Measurements from ENCODE around the gene MYOF. TPM values are rescaled to one million over a fixed set of nuclear protein-coding genes. Genes with fewer than 3 reads are reported as not detected.
"Not testable (repeated sequence)": the region's sequence is repeated elsewhere in the genome, so short reads cannot be mapped to it uniquely, and the experiment has no call there.

Gene MYOF
- total RNA-seq, 2 experiments from 2014 or later: 39.2 to 43.4 TPM

DNA sequence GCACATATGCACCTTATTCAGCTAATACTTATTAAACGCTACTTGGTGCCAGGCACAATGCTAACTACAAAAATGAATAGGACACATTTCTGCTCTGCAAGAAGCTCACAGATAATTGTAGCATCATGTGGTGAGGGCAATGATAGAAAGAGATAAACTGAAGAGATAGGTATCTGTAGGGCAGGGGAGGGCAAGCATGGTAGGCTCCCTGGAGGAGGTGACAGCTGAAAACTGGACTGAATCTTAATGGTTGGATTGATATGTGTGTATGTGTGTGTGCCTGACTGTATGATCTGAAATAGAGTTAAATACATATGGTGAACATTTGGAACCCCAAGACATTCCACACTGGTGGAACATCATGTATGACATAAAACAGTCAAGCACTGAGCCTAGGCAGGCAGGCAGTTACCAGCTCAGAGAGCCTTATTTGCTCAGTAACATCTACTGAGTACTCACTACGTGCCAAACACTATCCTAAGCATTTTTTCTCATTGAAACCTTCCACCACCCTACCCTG is 9.5 kb upstream of the MYOF start:
- CTCF ChIA-PET: interaction anchor here (1.0 to 2.8 kb wide), 3 partner anchors 9 to 201 kb away, joined by 3 to 10 read pairs (median 3); partner anchors contain the start of gene MYOF
- POLR2A ChIA-PET: no interaction called here

DNA sequence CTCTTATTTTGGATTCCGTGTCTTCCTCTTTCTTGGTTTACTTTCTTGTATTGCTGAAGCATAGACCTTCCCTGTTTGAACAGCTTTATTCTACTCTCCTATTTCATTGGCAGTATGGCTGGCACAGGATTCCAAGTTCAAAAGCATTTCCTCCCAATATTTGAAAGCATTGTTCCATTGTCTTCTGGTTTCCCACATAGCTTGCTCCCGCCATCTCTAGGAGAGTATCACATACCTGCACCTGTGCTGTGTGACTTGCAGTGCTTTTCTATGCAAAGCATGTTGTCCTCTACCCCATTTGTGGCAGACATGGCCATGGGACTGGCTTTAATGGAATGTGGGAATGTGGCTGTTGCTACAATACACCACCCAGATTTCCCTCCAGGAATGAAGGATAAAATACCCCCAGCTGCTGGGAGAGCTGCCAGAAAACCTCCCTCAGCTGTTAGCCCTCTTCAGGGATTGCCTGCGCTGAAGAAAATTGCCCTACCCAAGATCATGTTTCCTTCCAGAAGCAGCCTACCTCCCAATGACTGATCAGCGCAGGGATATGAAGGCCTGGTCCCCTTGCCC is 6.9 kb upstream of the MYOF start:
- CTCF ChIA-PET: interaction anchor here (1.0 to 1.4 kb wide), 3 partner anchors 22 to 136 kb away, joined by 3 to 4 read pairs (median 4); no protein-coding TSS in a partner anchor
- POLR2A ChIA-PET: no interaction called here

DNA sequence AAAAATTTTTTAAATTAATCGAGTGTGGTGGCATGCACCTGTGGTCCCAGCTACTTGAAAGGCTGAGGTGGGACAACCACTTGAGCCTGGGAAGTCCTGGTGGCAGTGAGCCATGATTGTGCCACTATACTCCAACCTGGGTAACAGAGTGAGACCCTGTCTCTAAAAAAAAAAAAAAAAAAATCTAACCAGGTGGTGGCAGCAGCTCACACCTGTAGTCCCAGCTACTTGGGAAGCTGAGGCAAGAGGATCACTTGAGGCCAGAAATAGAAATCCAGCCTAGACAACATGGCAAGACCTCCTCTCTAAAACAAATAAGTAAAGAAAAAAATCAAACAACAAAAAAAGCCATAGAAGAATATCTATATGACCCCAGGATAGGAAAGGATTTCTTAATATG is 3.6 kb upstream of the MYOF start:
- CTCF ChIA-PET: interaction anchor here (0.7 kb wide), 1 partner anchor 101 kb away, joined by 3 read pairs; no protein-coding TSS in a partner anchor

DNA sequence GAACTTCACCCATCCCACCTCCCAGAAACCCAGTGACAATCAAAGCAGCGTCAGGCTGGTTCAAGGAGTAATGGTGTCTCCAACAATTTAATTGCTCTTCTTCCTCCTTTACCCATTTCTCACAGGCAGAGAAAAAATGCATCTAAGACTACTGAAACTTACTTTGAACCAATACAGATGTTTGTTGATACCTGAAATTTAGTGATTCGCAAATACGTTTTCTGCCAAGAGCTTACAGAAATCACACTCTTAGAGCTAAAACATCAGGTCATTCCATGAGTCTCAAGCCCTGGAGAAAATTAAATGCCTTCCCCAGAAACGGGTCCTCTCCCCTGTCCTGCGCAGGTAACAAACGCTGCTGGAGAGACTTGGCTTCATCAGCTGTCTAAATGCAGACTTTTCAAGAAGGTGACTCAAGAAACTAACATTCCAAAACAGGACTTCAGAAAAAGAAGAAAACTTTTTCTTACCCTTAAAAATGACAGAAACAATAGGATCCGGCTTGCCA is 443 bp downstream of the MYOF start:
- ChIA-PET POLR2A (interaction anchor here (1.1 to 3.5 kb wide), 4 partner anchors 11 to 106 kb away, joined by 6 to 17 read pairs (median 8); no protein-coding TSS in a partner anchor), CTCF (interaction anchor here (0.6 to 4.9 kb wide), 11 partner anchors 8 to 124 kb away, joined by 3 to 91 read pairs (median 8); no protein-coding TSS in a partner anchor)

More for the DNA sequence above, 3.6 kb upstream of the MYOF start:
- POLR2A ChIA-PET: no interaction called here

DNA sequence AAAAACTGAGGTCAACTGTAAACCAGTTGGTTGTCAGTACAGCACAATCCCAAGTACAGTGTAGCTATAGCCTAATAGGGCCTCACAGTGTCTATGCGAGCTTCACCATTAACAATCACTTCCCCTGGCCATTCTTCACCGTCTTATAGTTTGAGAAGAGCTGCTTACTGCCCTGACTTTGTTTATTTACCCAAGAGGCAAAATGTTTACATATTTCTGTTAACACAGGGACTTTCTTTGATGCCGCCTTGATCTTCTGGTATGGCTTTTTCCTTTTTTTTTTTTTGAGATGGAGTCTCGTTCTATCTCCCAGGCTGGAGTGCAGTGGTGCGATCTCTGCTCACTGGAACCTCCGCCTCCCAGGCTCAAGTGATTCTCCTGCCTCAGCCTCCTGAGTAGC is 3.3 kb downstream of the MYOF start:
- POLR2A ChIA-PET: no interaction called here
- CTCF ChIA-PET: no interaction called here

DNA sequence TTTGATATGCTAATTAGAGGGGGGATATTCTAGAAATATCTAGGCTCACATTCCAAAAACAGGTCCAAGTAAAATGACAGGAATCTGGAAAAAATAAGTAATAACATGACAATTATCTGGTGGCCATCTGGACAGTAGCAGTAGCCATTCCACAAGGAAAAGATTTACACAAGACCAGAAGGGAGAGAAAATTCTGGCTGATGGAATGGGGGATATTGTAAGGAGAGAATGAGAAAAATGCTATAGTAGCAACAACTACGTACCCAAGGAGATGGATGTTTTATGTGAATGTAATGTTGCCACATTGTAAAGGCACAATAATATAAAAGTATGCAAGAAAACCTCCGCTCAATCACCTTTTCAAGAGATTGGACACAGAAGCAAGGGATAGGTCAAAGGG is 5.4 kb downstream of the MYOF start:
- ChIA-PET CTCF (interaction anchor here (0.7 kb wide), 1 partner anchor 97 kb away, joined by 3 read pairs; no protein-coding TSS in a partner anchor), POLR2A (no interaction called here)

DNA sequence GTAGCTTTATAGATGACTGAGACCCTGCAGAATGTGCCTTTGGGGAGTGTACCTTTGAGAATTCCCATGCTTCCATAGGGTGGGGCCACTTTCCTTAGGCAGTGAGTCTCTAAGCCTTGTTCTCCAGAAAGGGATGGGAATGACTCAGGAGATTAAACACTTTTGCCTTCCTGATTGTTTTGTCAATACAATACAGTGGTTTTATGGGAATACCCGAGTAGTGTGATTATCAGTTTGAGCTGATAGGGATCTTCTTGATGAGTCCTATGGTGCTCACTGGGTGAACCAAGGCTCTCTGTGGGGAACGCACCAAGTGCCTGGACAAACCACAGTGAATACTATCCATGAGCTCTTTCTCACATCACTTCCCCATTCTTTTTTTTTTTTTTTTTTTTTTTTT is 6.3 kb downstream of the MYOF start:
- ChIA-PET POLR2A (interaction anchor here (0.6 kb wide), 2 partner anchors 329 to 531 kb away, joined by 3 to 4 read pairs; no protein-coding TSS in a partner anchor), CTCF (interaction anchor here (0.6 to 4.2 kb wide), 4 partner anchors 96 to 1272 kb away, joined by 3 to 17 read pairs (median 4); no protein-coding TSS in a partner anchor)

DNA sequence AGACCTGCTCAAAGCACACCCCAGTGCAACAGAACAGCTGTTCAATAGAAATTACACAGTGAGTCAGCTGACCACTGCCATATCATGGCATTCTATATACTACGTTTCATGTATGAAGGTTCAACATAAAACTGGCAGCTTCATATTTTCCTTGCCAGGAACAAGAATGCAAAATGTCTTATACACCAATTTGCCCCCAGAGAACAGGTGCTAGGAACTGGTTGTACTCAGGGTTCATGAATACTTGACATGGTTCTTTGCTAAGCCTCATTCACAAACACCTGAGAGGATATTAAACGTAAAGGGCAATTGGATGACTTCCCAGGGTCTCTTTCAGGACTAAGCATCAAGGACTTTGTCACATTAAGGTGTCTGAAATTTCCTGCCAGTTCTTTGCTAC is 6.9 kb downstream of the MYOF start:
- ChIA-PET CTCF (interaction anchor here (1.6 to 4.2 kb wide), 2 partner anchors 99 to 108 kb away, joined by 5 to 17 read pairs; no protein-coding TSS in a partner anchor), POLR2A (no interaction called here)

DNA sequence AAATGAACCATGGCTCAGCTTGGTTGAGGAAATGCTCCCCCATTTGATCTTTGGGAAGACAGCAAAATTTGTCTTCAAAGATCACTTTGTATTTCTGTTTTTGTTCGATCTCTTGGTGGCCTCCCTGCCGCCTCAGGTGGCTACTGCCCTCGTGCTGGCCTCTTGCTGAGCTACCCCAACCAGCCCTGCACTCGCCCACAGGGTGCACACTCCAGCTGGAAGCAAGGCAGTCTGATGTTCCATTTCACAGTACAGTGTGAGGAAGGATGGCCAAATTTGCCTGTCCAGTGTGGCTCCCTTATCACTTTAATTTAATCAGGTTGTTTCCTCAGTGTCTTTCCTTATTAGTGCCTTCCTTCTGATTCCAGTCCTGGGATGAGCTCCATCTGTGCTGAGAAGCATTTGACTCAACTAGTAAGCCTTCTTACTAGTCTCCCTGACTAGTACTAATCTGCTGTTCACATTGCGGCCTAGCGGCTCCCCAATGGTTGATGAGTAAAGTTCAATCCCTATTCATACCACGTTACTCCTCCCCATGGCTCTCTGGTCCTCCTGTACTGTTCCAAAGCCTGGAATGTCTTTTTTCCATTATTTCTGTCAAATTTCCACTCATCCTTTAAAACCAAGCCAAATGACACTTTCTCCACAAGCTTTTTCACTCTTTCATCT is 8.2 kb downstream of the MYOF start:
- CTCF ChIA-PET: interaction anchor here (1.0 to 4.2 kb wide), 2 partner anchors 8 to 97 kb away, joined by 5 to 17 read pairs; partner anchors contain the start of gene MYOF
- POLR2A ChIA-PET: interaction anchor here (1.1 kb wide), 1 partner anchor 11 kb away, joined by 4 read pairs; no protein-coding TSS in a partner anchor

DNA sequence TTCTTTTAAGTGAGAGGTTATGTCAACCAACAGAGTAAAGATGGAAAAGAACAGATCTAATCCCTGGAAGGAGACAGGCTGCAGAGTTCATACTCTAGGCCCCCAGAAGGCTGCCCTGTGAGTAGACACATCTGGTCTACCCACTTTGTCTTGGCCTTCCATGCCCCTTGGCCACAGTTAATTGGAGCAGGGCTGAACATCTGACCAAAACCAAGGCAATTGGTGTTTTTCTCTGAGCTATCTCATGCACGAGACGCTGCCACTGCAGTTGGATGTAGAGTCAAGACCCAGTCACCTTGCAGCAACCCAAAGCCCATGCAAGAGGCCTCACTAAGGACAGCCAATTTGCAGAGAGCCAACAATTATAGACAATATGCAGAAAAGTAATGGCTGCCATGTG is 9.0 kb downstream of the MYOF start:
- CTCF ChIA-PET: interaction anchor here (0.6 to 4.2 kb wide), 3 partner anchors 9 to 1707 kb away, joined by 3 to 17 read pairs (median 5); partner anchors contain the start of gene MYOF
- POLR2A ChIA-PET: no interaction called here

DNA sequence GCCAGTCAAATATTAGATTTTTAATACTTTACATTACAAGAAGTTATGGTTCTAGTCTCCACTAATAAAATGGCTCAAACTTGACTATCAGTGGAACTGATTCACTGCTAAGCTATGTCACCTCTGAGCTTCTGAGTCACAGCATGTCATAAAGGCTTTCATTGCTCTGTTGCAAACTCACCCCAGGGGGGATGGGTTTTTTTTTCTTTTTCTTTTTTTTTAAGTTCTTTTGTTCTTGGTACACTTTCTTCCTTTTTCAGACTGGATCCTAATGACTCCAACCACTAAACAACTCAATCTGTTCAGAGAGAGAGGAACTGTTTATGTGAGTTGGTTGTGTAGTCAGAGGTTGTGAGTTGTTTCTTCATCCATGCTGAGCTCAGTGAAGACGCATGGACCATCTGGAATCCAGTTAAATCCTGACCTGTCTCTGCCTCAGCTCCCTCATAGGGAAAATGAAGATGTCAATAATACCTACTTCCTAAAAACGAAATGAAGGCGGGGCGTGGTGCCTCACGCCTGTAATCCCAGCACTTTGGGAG is 11.0 kb downstream of the MYOF start:
- POLR2A ChIA-PET: interaction anchor here (0.5 to 0.8 kb wide), 2 partner anchors 11 to 766 kb away, joined by 3 to 6 read pairs; partner anchors contain the start of gene MYOF
- CTCF ChIA-PET: interaction anchor here (0.7 to 1.6 kb wide), 3 partner anchors 11 to 95 kb away, joined by 4 to 7 read pairs (median 6); partner anchors contain the start of gene MYOF

DNA sequence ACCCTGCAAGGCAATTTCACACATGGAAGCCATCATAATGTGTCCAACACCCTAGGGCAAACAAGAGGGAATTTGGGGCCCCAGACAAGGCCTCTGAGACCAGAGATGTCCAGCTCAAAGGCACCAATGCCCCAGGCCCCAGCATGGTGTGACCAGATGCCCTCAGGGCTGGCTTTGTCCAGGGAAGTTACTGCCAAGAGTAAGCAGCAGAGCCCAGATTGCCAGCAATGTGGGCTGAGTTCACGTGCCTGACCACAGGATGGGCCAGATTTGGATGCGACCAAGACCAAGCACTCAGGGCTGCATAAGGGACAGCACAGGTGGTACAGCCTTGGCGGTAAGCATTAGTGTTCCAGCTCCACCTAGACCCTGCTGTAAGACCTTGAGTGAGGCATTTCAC is 12.7 kb downstream of the MYOF start:
- ChIA-PET CTCF (interaction anchor here (2.3 kb wide), 1 partner anchor 13 kb away, joined by 10 read pairs; the partner anchor contains the start of gene MYOF), POLR2A (no interaction called here)

DNA sequence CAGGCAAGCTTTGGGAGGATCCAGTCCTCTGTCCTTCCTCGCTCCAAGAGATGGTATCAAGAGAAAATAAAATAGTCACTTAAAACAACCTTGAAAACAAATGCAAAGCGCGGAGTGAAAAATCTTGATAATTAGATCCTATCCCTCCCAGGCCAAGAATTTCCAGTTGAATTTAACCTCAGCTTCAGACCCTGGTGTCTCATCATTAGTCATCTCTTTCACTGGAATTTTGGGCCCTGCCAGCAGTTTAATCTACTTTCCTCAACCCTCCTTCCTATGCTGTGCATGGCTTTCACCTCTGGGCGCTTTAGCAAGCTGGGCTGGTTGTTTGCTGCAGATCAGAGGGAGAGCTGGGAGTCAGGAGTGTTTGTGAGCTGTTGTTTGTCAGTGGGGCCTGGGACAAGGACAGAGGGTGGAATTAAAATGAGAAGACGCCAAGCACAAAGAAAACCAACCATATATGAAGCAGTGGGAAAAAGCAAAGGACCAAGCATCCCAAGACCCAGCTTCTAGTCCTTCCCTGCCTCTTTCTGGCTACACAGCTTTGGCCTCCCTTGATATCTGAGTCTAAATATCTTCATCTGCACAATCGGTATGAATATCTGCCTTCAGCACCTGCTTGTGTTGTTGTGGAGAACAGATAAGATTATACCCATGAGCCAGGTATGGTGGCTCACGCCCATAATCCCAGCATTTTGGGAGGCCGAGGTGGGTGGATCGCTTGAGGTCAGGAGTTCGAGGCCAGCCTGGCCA is 13.5 kb downstream of the MYOF start:
- CTCF ChIA-PET: interaction anchor here (2.3 kb wide), 1 partner anchor 14 kb away, joined by 10 read pairs; the partner anchor contains the start of gene MYOF
- POLR2A ChIA-PET: interaction anchor here (0.6 kb wide), 1 partner anchor 45 kb away, joined by 5 read pairs; no protein-coding TSS in a partner anchor

DNA sequence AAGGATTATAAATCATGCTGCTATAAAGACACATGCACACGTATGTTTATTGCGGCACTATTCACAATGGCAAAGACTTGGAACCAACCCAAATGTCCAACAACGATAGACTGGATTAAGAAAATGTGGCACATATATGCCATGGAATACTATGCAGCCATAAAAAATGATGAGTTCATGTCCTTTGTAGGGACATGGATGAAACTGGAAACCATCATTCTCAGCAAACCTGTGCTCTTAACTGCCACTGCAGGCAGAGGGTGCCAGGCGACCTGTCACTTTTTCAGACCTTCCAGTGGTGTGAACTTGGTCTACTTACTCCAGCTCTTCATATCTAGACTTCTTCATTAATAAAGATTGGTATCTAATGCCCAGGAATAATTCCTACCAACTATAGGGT is 14.5 kb downstream of the MYOF start:
- POLR2A ChIA-PET, CTCF ChIA-PET: not testable (repeated sequence)

DNA sequence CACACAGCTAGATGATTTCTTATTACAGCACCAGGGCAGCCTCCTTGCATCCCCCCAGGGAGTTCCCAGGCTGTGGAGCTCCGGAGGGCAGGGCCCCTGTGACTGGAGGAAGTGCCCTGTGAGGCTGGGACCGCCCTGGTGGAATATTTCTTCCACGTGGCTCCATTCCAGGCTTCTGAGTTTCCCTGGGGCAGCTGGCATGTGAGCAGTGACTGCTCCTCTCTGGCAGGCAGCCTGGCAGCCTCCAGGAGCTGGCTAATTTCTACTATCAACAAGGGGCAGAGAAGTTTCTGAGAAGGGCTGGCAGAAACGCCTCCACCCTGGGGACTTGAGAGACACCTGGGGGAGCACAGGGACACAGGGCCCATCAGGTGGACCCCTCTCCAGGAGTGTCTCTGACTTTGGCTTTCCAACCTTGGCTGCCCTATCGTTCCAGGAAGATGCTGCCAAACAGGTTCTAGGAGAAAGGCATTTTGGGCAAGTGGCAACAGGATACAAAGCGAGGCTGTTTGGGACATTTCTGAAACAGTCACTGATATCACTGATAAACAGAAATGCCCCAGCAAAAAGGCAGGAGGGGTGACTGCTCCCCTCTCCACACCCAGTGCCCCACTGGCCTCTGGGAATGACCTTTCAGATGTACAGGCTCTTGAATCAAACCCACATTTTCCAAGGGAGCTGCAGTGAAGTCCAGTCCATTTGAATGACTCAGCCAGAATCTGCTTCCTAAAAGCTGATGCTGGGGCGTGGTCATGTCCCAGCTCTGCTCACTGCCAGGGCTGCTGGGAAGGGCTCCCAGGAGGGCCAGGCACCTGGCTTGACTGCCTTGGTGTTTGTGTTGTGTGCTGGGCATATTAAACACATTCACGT is 16.1 kb downstream of the MYOF start:
- CTCF ChIA-PET: no interaction called here

DNA sequence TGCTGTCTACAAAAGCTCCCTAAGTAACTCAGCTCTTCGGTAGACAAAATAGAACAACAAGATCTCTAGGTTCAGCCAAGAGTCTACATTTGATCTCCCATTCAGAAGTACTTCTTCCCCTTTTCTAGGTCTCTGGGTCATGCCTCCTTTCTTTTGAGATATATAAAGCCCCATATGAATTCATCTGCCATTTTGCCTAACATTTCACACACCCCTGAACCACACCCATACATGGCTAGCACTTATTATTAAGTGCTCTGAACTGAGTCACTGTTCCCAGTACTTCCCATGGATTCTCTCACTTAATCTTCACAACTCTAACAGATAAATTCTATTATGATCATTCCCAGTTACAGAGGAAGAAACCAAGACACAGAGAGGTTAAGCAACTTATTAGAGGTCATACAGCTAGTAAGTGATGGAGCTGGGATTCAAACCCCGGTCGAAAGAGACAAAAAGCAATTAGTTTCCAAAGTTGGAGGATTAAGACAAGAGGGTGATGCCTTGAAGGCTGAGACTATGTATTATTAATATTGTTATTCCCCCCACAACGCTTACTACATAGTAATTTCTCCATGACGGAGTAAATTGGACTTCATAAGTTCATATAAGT is 17.3 kb downstream of the MYOF start:
- ChIA-PET POLR2A (no interaction called here), CTCF (no interaction called here)

More for the DNA sequence above, 16.1 kb downstream of the MYOF start:
- POLR2A ChIA-PET: no interaction called here

DNA sequence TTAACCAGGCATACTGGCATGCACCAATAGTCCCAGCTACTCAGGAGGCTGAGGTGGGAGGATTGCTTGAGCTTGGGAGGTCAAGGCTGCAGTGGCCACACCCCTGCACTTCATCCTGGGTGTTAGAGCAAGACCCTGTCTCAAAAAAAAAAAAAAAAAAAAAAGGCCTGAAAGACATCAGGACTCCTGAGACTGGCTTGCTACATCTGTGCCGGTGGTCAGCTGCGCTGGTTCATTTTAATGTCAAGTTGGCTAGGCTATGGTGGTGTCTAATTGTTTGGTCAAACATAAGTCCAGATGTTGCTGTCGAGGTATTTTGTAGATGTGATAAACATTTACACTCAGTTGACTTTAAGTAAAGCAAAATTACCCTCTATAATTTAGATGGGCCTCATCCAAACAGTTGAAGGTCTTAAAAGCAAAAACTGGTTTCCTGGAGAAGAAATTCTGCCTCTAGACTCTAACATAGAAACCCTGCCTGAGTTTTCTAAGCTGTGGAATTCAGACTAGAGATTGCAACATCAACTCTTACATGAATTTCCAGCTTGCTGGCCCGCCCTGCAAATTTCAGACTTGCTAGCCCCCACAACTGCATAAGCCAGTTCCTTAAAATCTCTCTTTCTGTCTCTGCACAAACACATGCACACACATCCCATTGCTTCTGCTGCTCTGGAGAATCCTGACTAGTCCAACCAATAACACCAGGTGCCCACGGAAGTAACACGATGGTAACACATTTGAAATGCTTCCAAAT is 18.2 kb downstream of the MYOF start:
- ChIA-PET CTCF (interaction anchor here (0.7 to 2.1 kb wide), 4 partner anchors 18 to 841 kb away, joined by 3 to 7 read pairs (median 4); partner anchors contain the start of gene MYOF), POLR2A (no interaction called here)

Data from activated CD8-positive, alpha-beta memory T cell treated with anti-CD3 and anti-CD28 coated beads for 36 hours (primary cell).